H1 (cell line): ENCODE results near the gene HNRNPU. TPM values are rescaled to one million over a fixed set of nuclear protein-coding genes. Genes with fewer than 3 reads are reported as not detected.

Experiments
- HDAC2 ChIP-seq, 2 experiments: fragments of 300-600 bp in 1 of 2; sonication (generic) in 1 of 2; IDR thresholded peaks; 2 replicates each; pipeline ENCODE4 v1.6.1; 2011 to 2012; ENCODE audit warnings: low read depth in 2 of 2, low read length in 2 of 2, mild to moderate bottlenecking in 2 of 2, moderate library complexity in 2 of 2, borderline replicate concordance in 1 of 2, inconsistent platforms in 1 of 2
- POLR2A ChIP-seq, 2 experiments: IDR thresholded peaks; 1 replicate in 1 of 2; 2 replicates in 1 of 2; pipeline ENCODE4 v1.6.1; 2011; ENCODE audit warnings: low read depth in 2 of 2, low read length in 2 of 2, mild to moderate bottlenecking in 2 of 2; ENCODE audit errors: control extremely low read depth in 1 of 2
- SAP30 ChIP-seq: fragments of 300-600 bp; sonication (generic); IDR thresholded peaks from 2 replicates; pipeline ENCODE4 v1.7.1; 2012; ENCODE audit warnings: low read length, moderate library complexity, mild to moderate bottlenecking, inconsistent platforms; ENCODE audit not compliant: insufficient read depth, insufficient replicate concordance
- polyA plus RNA-seq, 7 experiments: library from polyadenylated mRNA; depleted of rRNA in 3 of 7; stranded (reverse) in 5 of 7; unstranded in 2 of 7; fragments of >200 nt in 5 of 7; fragments of 200-250 nt in 2 of 7; gene quantifications; 1 replicate in 5 of 7; 2 replicates in 1 of 7; 4 replicates in 1 of 7; pipeline versions ENCODE4 v1.2.1 to v1.2.3, GENCODE V29; 2011 to 2013; ENCODE audit warnings: missing spikeins in 2 of 7, mixed read lengths in 2 of 7
- total RNA-seq: library from RNA; stranded (reverse); fragmentation: NEBNext Ultra II Directional; extraction: Animal tissue kit (Norgen Biotek cat#: 25700); gene quantifications from 2 replicates; pipeline ENCODE4 v1.2.1, GENCODE V29; 2021
- TF ChIP-seq, protein P1 (sequence below), 3 experiments: IDR thresholded peaks; 1 replicate in 2 of 3; 2 replicates in 1 of 3; pipeline versions ENCODE4 v1.5.1 to v1.6.1; 2011; ENCODE audit warnings: low read length in 3 of 3, mild to moderate bottlenecking in 3 of 3, inconsistent platforms in 2 of 3, low read depth in 1 of 3, moderate library complexity in 1 of 3; ENCODE audit not compliant: insufficient read depth in 1 of 3; ENCODE audit errors: control extremely low read depth in 1 of 3

Gene HNRNPU
- total and polyA plus RNA-seq, 2 of the 8 experiments (the other 6 are each of a cell fraction or from before 2014, with no cell fraction given), result 95.6 to 606 TPM

DNA sequence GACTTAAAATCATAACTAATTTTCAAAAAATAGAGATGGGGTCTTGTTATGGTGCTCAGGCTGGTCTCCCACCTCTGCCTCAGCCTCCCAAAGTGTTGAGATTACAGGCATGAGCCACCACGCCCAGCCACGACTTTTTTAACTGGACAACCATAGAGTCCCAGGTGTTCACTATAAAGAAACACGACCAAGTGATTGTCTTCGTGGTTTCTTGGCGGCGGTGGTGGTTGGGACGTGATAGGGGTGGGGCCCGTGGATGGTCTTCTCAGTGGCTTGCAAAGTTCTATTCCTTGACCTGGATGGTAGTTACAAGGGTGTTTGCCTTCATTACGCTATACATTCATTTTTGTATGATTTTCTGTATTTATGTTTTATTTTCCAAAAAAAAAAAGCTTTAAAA, 63.5 kb downstream of the HNRNPU start (continued):
- TF ChIP-seq SAP30 (no peak), POLR2A (IDR thresholded peaks at IDR 0.05; ENCODE audit: control extremely low read depth in 1 of 2, low read depth in 2 of 2, low read length in 2 of 2) (no peak), HDAC2 (IDR thresholded peaks at IDR 0.05; ENCODE audit: borderline replicate concordance in 1 of 2, low read depth in 2 of 2, low read length in 2 of 2) (no peak)
- TF ChIP-seq, protein P1, sequence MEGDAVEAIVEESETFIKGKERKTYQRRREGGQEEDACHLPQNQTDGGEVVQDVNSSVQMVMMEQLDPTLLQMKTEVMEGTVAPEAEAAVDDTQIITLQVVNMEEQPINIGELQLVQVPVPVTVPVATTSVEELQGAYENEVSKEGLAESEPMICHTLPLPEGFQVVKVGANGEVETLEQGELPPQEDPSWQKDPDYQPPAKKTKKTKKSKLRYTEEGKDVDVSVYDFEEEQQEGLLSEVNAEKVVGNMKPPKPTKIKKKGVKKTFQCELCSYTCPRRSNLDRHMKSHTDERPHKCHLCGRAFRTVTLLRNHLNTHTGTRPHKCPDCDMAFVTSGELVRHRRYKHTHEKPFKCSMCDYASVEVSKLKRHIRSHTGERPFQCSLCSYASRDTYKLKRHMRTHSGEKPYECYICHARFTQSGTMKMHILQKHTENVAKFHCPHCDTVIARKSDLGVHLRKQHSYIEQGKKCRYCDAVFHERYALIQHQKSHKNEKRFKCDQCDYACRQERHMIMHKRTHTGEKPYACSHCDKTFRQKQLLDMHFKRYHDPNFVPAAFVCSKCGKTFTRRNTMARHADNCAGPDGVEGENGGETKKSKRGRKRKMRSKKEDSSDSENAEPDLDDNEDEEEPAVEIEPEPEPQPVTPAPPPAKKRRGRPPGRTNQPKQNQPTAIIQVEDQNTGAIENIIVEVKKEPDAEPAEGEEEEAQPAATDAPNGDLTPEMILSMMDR (IDR thresholded peaks at IDR 0.05; ENCODE audit: control extremely low read depth in 1 of 3, insufficient read depth in 1 of 3, low read depth in 1 of 3, low read length in 3 of 3), result no peak

Other genes with a start within 250 kb of the HNRNPU start
- gene DESI2, start 211.4 kb downstream of the HNRNPU start, total RNA-seq, result 105 and 110 TPM in 2 replicates
- 36.1 and 54.0 TPM in 2 replicates for gene DESI2, start 211.4 kb downstream of the HNRNPU start, polyA plus RNA-seq (2011; rRNA removed)
- gene COX20, start 28.9 kb downstream of the HNRNPU start, total RNA-seq, result 28.8 and 33.6 TPM in 2 replicates
- gene COX20, start 28.9 kb downstream of the HNRNPU start, polyA plus RNA-seq (2011; rRNA removed), result 11.7 and 17.5 TPM in 2 replicates